Left ventricle myocardium superior (tissue), 1 donor: Measurements from ENCODE around the gene SEMA4C. TPM values are rescaled to one million over a fixed set of nuclear protein-coding genes. Genes with fewer than 3 reads are reported as not detected.

Experiments used
- ATAC-seq: fragments of 200-7000 bp; cut with Tn5 transposase; one replicate; pipeline ENCODE4 v1.9.1; 2020; ENCODE audit warnings: mild to moderate bottlenecking, moderate library complexity
- DNase-seq: peaks from one replicate; pipeline ENCODE4 v3.0.0-alpha.2; 2020
- intact Hi-C: fragments of 100-400 bp; cut with micrococcal nuclease; formaldehyde crosslinking; loops from one replicate; pipeline ENCODE4 v1.11.0; 2022
- total RNA-seq: library from RNA; stranded (reverse); fragmentation: NEBNext Ultra II Directional; extraction: Animal tissue kit (Norgen Biotek cat#: 25700); gene quantifications from one replicate; pipeline ENCODE4 v1.2.1, GENCODE V29; 2021
- donor health status: DM: no; HTN: yes; CAD: no; lungs with severe emphysema.

The SEMA4C gene
- total RNA-seq, 1 donor from 2014 or later = 17.0 TPM

DNA sequence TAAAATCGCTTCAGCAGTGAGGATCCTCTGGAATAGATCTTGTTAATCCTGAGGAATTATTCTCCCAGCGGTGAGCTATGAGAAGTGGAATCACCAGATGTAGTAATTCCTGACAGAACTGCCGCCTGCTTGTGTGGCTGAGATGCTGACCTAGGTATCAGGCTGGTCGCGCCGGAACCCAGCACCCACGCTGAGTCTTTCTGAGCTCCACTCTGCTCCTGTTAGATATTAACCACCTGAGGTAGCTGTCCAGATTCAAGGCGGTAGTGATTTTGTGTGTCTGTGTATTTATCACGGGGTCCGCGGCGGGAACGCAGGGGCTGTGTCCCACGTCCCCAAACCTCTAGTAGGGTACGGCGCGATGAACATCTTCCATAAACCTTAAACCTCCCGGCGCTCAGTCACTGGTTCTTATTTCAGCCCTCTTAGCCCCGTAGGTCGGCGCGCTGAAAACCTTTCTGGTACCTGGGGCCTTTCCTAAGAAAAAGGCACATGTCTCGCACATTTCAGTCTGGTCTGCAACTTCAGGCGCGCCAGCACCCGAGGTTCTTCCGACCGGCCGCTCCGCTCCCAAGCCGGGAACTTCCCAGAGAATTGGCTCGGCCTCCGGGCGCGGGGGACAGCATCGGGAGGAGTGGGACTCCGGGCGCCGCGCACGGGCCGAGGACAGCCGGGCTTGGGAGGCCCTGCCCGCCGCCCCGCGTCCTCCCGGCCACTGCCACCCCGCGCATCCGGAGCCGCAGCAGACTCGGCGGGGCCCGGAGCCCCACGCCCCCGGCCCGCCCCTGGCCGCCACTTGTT is 54.4 kb downstream of the SEMA4C start:
- intact Hi-C loops = no loop called here
- ATAC-seq = no peak
- DNase-seq = no peak

DNA sequence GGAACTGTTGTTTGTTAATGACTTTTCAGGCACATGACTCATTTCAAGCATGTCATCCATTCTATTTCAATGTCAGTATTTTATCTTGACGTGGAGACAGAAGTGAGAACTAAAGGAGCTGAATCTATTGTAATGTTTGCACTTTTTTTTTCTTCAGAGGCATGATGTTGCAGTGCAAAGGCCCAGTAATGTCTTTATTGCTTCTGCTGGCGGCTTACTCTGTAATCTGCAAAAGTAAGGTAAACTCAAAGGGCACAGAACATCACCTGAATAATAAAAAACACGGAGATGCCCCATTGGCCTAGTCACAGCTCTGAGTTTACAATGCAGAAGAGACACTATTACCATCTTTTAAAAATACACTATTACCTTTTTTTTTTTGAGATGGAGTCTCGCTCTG is 56.2 kb downstream of the SEMA4C start:
- ATAC-seq = no peak
- intact Hi-C loops = no loop called here
- DNase-seq = no peak

DNA sequence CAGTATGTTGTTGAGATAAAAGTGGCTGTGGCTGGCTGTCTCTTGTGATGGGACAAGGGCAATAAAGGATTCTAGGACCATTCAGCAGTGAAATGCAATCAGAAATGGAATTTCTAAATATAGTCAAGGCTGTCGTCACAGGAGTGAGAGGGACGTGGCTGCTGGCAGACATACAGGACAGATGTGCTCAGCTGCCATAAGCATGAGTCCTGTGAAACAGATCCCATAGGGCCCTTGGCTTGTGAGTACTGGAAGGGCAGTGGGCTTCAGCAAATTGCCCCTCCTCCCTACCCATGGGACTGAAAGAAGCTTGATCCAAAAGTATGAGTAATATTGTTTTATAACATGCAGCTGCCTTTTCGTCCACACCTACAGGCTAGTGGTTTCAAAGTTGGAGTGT is 58.0 kb downstream of the SEMA4C start:
- intact Hi-C loops = no loop called here

DNA sequence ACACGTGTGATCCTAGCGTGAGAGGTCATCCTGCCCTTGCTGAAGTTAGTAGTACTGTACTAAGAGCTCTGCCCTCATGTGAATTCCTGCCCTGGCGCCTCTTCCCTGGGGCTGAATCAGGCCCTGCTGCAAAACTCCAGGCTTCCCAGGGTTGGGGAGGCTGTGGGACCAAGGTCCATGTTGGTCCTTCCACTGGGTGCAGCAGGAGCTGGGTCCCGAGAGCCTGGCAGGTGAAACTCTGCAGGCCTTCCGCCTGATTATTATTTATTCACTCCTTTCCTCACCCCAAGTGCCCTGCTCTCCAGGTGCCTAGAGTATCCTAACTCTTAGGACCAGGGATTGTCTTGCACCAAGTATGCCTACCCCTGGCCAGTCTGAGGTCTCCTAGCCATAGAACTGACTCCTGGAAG is 59.1 kb downstream of the SEMA4C start:
- ATAC-seq = no peak
- intact Hi-C loops = no loop called here
- DNase-seq = no peak

More for the DNA sequence above, 58.0 kb downstream of the SEMA4C start:
- ATAC-seq (peak; percentile 47), DNase-seq (peak; percentile 85)

DNA sequence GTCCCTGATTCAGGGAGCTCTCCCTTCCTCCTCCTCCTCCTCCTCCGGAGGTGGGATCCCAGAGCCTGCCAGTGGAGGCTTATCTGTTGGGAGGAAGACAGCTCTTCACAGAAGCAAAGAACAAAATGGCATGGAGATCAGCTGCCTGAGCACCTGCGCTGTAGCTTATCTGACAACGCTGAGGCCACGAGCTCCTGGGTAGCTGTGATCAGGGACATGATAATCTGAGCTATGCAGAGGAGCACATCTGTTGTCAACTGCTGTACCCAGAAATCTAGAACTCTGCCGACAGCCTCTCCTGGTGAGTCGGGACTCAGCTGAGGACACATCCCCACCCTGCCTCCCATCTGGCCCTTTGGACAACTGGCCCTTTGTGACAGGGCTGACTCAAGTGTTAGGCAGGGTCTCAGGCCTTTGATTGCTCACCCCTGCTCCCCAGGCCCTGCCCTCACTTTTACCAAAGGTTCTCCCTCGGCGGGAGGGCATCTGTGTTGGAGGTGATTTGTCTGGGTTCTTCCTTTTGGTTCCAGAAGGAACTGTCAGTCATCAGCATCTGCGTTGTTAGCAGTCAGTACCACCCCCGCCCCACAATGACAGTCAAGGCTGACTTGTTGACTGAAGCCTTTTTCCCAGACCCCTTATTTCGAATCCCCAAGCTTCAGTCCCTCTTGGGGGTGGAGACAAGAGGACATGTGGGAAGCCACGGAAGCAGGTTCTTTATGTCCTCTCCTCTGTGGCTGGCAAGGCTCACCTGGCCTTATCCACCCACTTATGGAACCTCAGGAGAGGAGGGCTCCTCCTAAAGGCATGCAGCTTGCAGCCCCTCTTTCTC is 59.7 kb downstream of the SEMA4C start:
- no peak for DNase-seq
- no peak for ATAC-seq
- intact Hi-C loops = no loop called here

Other genes starting within 250 kb of the SEMA4C start
- gene KANSL3, start 231.8 kb downstream of the SEMA4C start, total RNA-seq = 30.9 TPM
- gene FER1L5, start 227.3 kb downstream of the SEMA4C start, total RNA-seq = not detected
- gene LMAN2L, start 130.0 kb downstream of the SEMA4C start, total RNA-seq = 25.5 TPM
- gene CNNM4, start 109.2 kb downstream of the SEMA4C start, total RNA-seq = 30.8 TPM
- gene CNNM3, start 53.8 kb downstream of the SEMA4C start, total RNA-seq = 16.8 TPM
- gene ANKRD23, start 26.1 kb downstream of the SEMA4C start, total RNA-seq = 5.5 TPM
- 16.1 TPM for gene ANKRD39, start 12.1 kb downstream of the SEMA4C start, total RNA-seq
- gene FAM178B, start 116.5 kb upstream of the SEMA4C start, total RNA-seq = not detected
- gene FAHD2B, start 224.8 kb upstream of the SEMA4C start, total RNA-seq = 34.2 TPM
- 5.5 TPM for gene ANKRD36, start 243.1 kb upstream of the SEMA4C start, total RNA-seq